Mammary epithelial cell (primary cell): ENCODE measurements around the gene TMEM141.

Source experiments
- EZH2 ChIP-seq: IDR thresholded peaks from 2 replicates; pipeline ENCODE4 v1.6.1; 2012; ENCODE audit warnings: low read length, inconsistent platforms, borderline replicate concordance
- TF ChIP-seq, protein P1 (sequence below), 2 donors: IDR thresholded peaks in 1 of 2; conservative IDR thresholded peaks in 1 of 2; 2 replicates each; pipeline ENCODE4 v1.5.1; 2011 to 2012; ENCODE audit warnings: inconsistent platforms in 2 of 2, low read length in 2 of 2, mild to moderate bottlenecking in 2 of 2, control low read depth in 1 of 2, low read depth in 1 of 2; ENCODE audit not compliant: insufficient read depth in 1 of 2; ENCODE audit errors: extremely low read depth in 1 of 2

DNA sequence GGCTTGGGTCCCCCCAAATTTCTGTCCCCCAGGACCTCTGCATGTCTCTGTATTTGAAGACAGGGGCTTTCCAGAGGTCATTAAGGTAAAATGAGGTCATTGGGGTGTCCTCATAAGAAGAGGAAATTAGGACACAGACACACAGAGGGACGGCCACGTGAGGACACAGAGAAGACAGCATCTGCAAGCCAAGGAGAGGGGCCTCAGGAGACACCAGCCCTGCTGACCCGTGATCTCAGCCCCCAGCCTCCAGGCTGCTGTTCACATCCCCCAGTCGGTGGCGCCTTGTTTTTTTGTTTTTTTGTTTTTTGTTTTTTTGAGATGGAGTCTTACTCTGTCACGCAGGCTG, 3.8 kb downstream of the TMEM141 start:
- TF ChIP-seq, protein P1, sequence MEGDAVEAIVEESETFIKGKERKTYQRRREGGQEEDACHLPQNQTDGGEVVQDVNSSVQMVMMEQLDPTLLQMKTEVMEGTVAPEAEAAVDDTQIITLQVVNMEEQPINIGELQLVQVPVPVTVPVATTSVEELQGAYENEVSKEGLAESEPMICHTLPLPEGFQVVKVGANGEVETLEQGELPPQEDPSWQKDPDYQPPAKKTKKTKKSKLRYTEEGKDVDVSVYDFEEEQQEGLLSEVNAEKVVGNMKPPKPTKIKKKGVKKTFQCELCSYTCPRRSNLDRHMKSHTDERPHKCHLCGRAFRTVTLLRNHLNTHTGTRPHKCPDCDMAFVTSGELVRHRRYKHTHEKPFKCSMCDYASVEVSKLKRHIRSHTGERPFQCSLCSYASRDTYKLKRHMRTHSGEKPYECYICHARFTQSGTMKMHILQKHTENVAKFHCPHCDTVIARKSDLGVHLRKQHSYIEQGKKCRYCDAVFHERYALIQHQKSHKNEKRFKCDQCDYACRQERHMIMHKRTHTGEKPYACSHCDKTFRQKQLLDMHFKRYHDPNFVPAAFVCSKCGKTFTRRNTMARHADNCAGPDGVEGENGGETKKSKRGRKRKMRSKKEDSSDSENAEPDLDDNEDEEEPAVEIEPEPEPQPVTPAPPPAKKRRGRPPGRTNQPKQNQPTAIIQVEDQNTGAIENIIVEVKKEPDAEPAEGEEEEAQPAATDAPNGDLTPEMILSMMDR (conservative IDR thresholded peaks at IDR 0.05 in 1 of 2, IDR thresholded peaks at IDR 0.05 in 1 of 2; ENCODE audit: extremely low read depth in 1 of 2, insufficient read depth in 1 of 2, low read depth in 1 of 2, low read length in 2 of 2), result no peak
- no peak for TF ChIP-seq EZH2
